HFFc6 (cell line): ENCODE results near the gene FAM236A. TPM values are rescaled to one million over a fixed set of nuclear protein-coding genes. Genes with fewer than 3 reads are reported as not detected.
"Not testable (repeated sequence)": the region's sequence is repeated elsewhere in the genome, so short reads cannot be mapped to it uniquely, and the experiment has no call there.

Experiments
- DNase-seq: peaks from one replicate; pipeline ENCODE4 v3.0.0-alpha.2; 2018
- H3K27ac Mint-ChIP-seq: 2 replicates; pipeline ENCODE4 v1.8.0; 2020; ENCODE audit warnings: mild to moderate bottlenecking, mixed read lengths
- H3K27me3 Mint-ChIP-seq: 2 replicates; pipeline ENCODE4 v1.8.0; 2021; ENCODE audit warnings: mild to moderate bottlenecking, moderate library complexity, mixed read lengths; ENCODE audit not compliant: insufficient read depth
- H3K36me3 Mint-ChIP-seq: 2 replicates; pipeline ENCODE4 v1.8.0; 2021; ENCODE audit warnings: low read depth, mixed read lengths
- H3K4me1 Mint-ChIP-seq: 2 replicates; pipeline ENCODE4 v1.8.0; 2020; ENCODE audit warnings: low read depth, mixed read lengths
- H3K4me3 Mint-ChIP-seq: 2 replicates; pipeline ENCODE4 v1.8.0; 2020; ENCODE audit warnings: mild to moderate bottlenecking, moderate library complexity, mixed read lengths
- H3K9me3 Mint-ChIP-seq: 2 replicates; pipeline ENCODE4 v1.8.0; 2020; ENCODE audit warnings: mild to moderate bottlenecking, mixed read lengths
- long read RNA-seq: library from polyadenylated mRNA; unstranded; transcript quantifications from one replicate; pipeline ENCODE4 v2.0.0, GENCODE V29; 2019
- total RNA-seq, 6 experiments: library from RNA; stranded (reverse); fragmentation: NEBNext Ultra II Directional; extraction: Animal tissue kit (Norgen Biotek cat#: 25700); gene quantifications; 2 replicates in 1 of 6; 3 replicates in 5 of 6; pipeline ENCODE4 v1.2.3, GENCODE V29; 2021

Gene FAM236A
- total RNA-seq, result not detected
- long read RNA-seq, result 0 reads

DNA sequence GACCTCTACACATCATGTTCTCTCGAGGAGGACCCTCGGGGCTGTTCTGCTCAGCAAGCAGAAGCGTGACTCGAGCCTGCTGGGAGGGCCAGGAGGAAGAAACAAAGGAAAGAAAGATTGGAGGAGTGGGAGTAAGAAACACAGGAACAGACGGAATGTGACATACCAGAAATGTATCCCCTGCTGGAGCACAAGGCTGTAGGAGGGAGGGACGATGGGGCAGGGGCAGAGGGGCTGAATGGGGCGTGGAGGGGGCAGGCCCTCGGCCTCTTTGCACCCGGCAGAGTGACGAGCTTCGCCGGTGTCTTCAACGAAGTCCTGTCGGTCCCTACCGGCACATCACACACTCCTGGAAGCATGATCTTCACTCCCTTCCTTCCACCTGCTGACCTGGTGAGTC, at the start of gene FAM236A:
Gene FAM236A, plus strand, starts transcription at position 301 of the 400 bp plus-strand sequence. Its CDS starts 57 bp downstream, at position 358.
- not testable (repeated sequence) for H3K36me3 Mint-ChIP-seq, H3K9me3 Mint-ChIP-seq, DNase-seq, H3K27ac Mint-ChIP-seq, H3K27me3 Mint-ChIP-seq, H3K4me1 Mint-ChIP-seq, H3K4me3 Mint-ChIP-seq

DNA sequence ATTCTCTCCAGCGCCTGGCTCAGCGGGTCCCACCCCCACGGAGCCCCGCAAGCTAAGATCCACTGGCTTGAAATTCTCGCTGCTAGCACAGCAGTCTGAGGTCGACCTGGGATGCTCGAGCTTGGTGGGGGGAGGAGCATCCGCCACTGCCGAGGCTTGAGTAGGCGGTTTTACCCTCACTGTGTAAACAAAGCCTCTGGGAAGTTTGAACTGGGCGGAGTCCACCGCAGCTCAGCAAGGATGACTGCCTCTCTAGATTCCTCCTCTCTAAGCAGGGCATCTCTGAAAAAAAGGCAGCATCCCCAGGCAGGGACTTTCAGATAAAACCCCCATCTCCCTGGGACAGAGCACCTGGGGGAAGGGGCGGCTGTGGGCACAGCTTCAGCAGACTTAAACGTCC, 48.3 kb upstream of the FAM236A start:
- not testable (repeated sequence) for DNase-seq, H3K4me1 Mint-ChIP-seq, H3K27ac Mint-ChIP-seq, H3K36me3 Mint-ChIP-seq, H3K27me3 Mint-ChIP-seq, H3K9me3 Mint-ChIP-seq, H3K4me3 Mint-ChIP-seq

- H3K9me3 Mint-ChIP-seq, H3K27ac Mint-ChIP-seq, H3K4me1 Mint-ChIP-seq, H3K27me3 Mint-ChIP-seq, DNase-seq, H3K36me3 Mint-ChIP-seq, H3K4me3 Mint-ChIP-seq: not testable (repeated sequence)
Measured at GRCh38 chrX:72912315-72912714, 25.7 kb upstream of the FAM236A start, which contains the start of gene FAM236C. FAM236C (plus strand) TSS chrX:72912615; CDS start chrX:72912715, 100 bp downstream.

DNA sequence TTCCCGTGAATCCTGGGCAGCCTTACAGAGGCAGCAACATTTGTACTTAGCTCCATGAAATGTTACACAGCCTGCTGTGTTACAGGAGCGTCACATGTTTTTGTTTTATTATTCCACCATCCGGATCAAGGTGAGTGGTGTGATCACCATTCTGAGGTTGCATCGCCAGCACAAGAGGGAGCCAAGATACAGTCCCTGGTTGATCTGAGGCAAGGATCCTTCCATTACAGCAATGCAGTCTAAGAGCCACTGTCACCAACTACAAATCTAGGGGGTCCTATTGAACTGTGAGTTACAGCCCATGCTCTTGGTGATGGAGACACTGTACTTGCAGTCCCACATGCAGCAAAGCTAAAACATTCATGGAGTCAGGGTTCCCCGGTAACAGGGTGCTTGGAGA, 21.9 kb upstream of the FAM236A start:
- not testable (repeated sequence) for H3K4me3 Mint-ChIP-seq, H3K4me1 Mint-ChIP-seq, H3K9me3 Mint-ChIP-seq, H3K27me3 Mint-ChIP-seq, DNase-seq, H3K27ac Mint-ChIP-seq, H3K36me3 Mint-ChIP-seq

DNA sequence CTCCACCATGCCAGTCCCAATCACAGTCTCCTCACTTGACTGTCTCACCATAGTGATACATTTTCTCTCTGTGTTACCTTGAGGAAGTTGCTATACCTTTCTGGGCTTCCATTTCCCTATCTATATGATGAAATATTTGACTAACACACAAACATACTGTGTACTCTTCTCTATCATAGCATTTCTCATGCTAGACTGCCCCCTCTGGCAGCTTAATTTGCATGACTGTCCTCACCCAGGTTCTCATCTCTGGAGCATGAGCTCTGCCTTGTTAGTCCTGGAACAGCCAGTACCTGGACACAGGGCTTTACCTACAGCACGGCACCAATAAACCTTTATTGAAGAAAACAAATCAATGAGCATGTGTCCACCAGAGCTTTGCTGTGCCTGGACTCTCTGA, 5.7 kb upstream of the FAM236A start:
- DNase-seq, H3K4me1 Mint-ChIP-seq, H3K36me3 Mint-ChIP-seq, H3K4me3 Mint-ChIP-seq, H3K27me3 Mint-ChIP-seq, H3K9me3 Mint-ChIP-seq, H3K27ac Mint-ChIP-seq: not testable (repeated sequence)

GRCh38 chrX:72936455-72936854, 1.6 kb upstream of the FAM236A start:
- H3K9me3 Mint-ChIP-seq, H3K4me1 Mint-ChIP-seq, H3K4me3 Mint-ChIP-seq, H3K27me3 Mint-ChIP-seq, H3K36me3 Mint-ChIP-seq, H3K27ac Mint-ChIP-seq, DNase-seq: not testable (repeated sequence)

DNA sequence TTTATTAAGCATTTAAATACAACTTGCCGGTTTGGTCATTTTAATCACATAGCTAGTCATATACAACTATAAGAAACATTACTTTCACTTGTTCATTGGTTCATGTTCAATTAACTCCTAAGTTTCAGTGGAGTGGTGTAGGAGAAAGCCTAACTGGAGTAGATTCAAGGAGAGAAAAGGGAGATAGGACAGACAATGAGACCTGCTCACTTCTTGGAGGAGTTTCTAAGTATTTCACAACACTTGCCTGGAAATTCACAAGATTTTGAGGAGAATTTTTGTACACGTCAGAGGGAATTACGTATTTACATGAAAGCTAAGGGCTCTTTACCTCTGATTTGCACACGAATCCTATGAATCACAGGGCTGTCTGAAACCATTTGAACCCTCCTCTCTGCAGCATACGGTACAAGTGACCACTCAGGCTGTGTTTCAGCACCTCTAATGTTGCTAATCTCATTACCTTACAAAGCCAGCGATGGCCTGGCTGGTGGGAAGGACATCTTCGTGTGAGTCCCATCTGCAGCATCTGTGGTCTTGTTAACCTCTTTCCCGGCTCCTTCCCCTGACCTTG, 1.0 kb upstream of the FAM236A start:
- H3K27me3 Mint-ChIP-seq, H3K4me3 Mint-ChIP-seq, H3K9me3 Mint-ChIP-seq, H3K27ac Mint-ChIP-seq, H3K36me3 Mint-ChIP-seq, DNase-seq, H3K4me1 Mint-ChIP-seq: not testable (repeated sequence)

DNA sequence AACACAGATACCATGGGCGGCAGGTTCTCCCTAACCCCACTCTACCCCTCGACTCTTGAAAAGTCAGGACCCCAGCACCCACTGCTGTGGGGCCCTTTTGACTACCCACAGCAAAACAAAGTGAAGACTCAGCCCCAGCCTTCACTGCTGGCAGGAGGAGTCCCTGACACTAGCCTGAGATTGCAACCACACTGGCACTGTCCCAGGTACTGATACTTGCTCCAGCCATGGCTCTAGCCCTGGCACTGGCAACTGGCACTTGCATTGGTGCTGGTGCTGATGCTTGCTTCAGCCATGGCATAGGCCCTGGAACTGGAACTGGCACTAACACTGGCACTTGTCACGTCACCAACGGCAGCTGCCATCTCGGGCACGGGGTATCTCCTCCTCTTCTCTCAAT, 4.3 kb downstream of the FAM236A start:
- not testable (repeated sequence) for DNase-seq, H3K36me3 Mint-ChIP-seq, H3K27ac Mint-ChIP-seq, H3K4me3 Mint-ChIP-seq, H3K9me3 Mint-ChIP-seq, H3K27me3 Mint-ChIP-seq, H3K4me1 Mint-ChIP-seq

- H3K27ac Mint-ChIP-seq, H3K4me1 Mint-ChIP-seq, H3K27me3 Mint-ChIP-seq, H3K4me3 Mint-ChIP-seq, H3K9me3 Mint-ChIP-seq, H3K36me3 Mint-ChIP-seq, DNase-seq: not testable (repeated sequence)
Measured at GRCh38 chrX:72943035-72943818, 5.2 kb downstream of the FAM236A start.

GRCh38 chrX:72943819-72944169, 5.8 kb downstream of the FAM236A start, which contains the start of gene DMRTC1:
DMRTC1 (minus strand) TSS chrX:72943837; CDS start chrX:72875694, 68,143 bp downstream.
- not testable (repeated sequence) for DNase-seq, H3K36me3 Mint-ChIP-seq, H3K9me3 Mint-ChIP-seq, H3K27ac Mint-ChIP-seq, H3K4me3 Mint-ChIP-seq, H3K27me3 Mint-ChIP-seq, H3K4me1 Mint-ChIP-seq

GRCh38 chrX:72959971-72960370, 22.0 kb downstream of the FAM236A start:
- not testable (repeated sequence) for DNase-seq, H3K4me1 Mint-ChIP-seq, H3K27ac Mint-ChIP-seq, H3K36me3 Mint-ChIP-seq, H3K27me3 Mint-ChIP-seq, H3K9me3 Mint-ChIP-seq, H3K4me3 Mint-ChIP-seq

DNA sequence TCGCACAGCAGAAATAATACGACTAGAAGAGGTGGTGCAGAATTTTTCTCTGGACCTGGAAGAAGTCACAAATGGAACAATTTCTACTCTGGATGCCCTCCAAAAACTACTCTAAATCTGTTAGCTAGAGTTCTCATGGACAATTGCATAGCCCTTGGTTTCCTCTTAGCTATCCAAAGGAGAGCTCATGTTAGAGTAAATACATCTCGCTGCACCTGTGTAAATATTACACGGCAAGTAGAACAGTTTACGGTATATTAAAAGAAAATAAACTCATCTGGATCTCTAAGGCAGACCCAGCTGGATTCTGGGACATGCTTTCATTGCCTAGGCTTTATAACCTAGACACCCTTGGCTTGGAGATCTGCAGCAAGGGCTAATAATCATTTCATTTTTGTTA, 33.9 kb downstream of the FAM236A start:
- not testable (repeated sequence) for H3K36me3 Mint-ChIP-seq, H3K4me3 Mint-ChIP-seq, H3K27me3 Mint-ChIP-seq, H3K9me3 Mint-ChIP-seq, H3K27ac Mint-ChIP-seq, H3K4me1 Mint-ChIP-seq, DNase-seq

GRCh38 chrX:72974885-72975284, 36.9 kb downstream of the FAM236A start:
- H3K4me1 Mint-ChIP-seq, H3K27ac Mint-ChIP-seq, H3K36me3 Mint-ChIP-seq, H3K27me3 Mint-ChIP-seq, H3K9me3 Mint-ChIP-seq, DNase-seq, H3K4me3 Mint-ChIP-seq: not testable (repeated sequence)

DNA sequence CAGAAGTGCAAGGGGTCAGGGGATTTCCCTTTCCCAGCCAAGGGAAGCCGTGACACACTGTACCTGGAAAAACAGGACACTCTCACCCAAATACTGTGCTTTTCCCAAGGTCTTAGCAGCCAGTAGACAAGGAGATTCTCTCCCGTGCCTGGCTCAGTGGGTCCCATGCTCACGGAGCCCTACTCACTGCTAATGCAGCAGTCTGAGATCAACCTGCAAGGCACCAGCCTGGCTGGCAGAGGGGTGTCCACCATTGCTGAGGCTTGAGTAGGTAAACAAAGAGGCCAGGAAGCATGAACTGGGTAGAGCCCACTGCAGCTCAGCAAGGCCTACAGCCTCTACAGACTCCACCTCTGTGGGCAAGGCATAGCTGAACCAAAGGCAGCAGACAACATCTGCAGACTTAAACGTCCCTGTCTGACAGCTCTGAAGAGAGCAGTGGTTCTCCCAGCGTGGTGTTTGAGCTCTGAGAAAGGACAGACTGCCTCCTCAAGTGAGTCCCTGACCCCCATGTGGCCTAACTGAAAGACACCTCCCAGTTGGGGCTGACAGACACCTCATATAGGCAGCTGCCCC, 43.0 kb downstream of the FAM236A start:
- H3K36me3 Mint-ChIP-seq, H3K4me1 Mint-ChIP-seq, DNase-seq, H3K27me3 Mint-ChIP-seq, H3K9me3 Mint-ChIP-seq, H3K4me3 Mint-ChIP-seq, H3K27ac Mint-ChIP-seq: not testable (repeated sequence)
